NK-92 (cell line): ENCODE data around the gene KLF6.
"Not testable (repeated sequence)": the region's sequence is repeated elsewhere in the genome, so short reads cannot be mapped to it uniquely, and the experiment has no call there.

Experiments used
- DNase-seq: peaks from one replicate; lab custom pipeline; 2025; ENCODE audit not compliant: unreplicated experiment; lab: John Stamatoyannopoulos, UW

Gene KLF6

GRCh38 chr10:3732183-3732582, 52.8 kb downstream of the KLF6 start:
- not testable (repeated sequence) for DNase-seq

DNA sequence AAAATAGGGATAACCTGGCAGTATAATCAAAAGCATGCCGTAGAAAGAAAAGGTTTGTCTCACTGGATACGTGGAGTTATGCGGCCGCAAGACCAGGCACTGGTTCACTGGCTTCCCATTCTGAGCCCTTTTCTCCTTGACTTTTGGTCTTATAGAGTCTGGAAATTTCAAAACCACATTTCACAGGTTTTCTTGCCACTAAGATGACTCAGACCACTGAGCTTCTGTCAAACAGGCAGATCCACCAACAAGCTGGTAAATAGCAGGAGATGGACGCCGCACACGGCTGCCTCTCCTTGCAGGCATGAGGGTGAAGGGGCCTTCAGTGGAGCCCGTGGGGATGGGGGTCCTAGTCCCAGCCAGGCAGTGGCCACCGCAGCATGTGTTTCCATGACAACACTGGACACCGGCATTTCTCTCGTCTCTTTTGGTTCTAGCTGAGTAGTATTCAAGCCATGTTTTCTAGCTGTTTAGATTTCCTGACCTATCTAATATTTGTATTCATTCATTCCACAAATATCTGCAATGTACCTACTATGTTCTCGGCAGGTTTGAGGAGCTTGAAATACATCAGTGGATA, 55.5 kb downstream of the KLF6 start:
- no peak for DNase-seq

DNA sequence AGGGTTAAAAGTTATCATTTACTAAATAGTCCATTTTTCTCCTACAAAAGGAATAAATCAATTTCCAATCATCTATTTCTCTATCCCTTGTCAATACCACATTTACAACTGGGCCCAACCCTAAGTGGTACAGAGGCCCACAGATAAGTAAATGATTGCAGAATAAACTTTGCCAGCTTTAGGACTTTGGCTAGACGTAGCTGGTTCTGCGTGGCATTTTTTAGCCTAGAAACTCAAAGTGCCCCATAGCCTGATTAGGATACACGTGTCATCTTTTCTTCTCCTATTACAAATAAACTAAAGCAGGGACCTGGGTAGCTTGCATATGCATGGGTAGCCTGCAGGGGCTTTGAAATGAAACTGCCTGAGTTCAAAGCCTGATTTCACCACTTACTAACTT, 56.4 kb downstream of the KLF6 start:
- DNase-seq = no peak

DNA sequence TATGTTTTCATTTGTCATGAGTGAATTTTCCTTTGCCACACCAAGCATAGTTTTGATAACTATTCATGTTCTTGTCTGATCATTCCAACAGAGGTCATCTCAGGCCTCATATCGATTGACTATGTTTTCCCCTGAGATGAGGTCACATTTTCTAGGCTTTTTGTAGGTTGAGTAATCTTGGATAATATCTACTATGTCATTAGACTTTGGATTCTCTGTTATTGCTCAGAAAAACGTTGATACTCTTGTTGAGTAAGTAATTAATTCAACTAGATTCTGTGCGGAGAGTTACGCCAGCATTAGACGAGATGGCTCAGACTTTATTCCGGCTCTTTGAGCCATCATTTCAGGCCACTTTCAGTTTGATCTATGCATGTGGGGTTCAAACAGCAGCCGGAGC, 57.7 kb downstream of the KLF6 start:
- no peak for DNase-seq
